Nephron (organoid): ENCODE results near the gene MPC1.
A peak's percentile ranks its signal among the peaks of the same experiment; 100 is the strongest.
"Not testable (repeated sequence)": the region's sequence is repeated elsewhere in the genome, so short reads cannot be mapped to it uniquely, and the experiment has no call there.

Experiments used
- H3K27ac Mint-ChIP-seq, 3 experiments: 2 replicates each; pipeline ENCODE4 v1.8.0; 2020; ENCODE audit warnings: mixed read lengths in 3 of 3, mild to moderate bottlenecking in 2 of 3, moderate library complexity in 1 of 3
- H3K27me3 Mint-ChIP-seq: 2 replicates; pipeline ENCODE4 v1.8.0; 2021; ENCODE audit warnings: low read depth, mild to moderate bottlenecking, moderate library complexity, mixed read lengths
- H3K36me3 Mint-ChIP-seq: 2 replicates; pipeline ENCODE4 v1.8.0; 2020; ENCODE audit warnings: low read depth, mixed read lengths
- H3K4me1 Mint-ChIP-seq: 2 replicates; pipeline ENCODE4 v1.8.0; 2020; ENCODE audit warnings: mixed read lengths
- H3K4me3 Mint-ChIP-seq, 3 experiments: 2 replicates each; pipeline ENCODE4 v1.8.0; 2020; ENCODE audit warnings: mild to moderate bottlenecking in 3 of 3, mixed read lengths in 3 of 3, moderate library complexity in 2 of 3
- H3K9me3 Mint-ChIP-seq: 2 replicates; pipeline ENCODE4 v1.8.0; 2020; ENCODE audit warnings: mixed read lengths
- TF ChIP-seq, protein P1 (sequence below), 3 experiments: fragments of 200-600 bp; sonication (generic); IDR thresholded peaks; one replicate each; pipeline ENCODE4 v1.5.0; 2021; ENCODE audit warnings: antibody characterized with exemption in 3 of 3; ENCODE audit not compliant: unreplicated experiment in 3 of 3

The MPC1 gene

DNA sequence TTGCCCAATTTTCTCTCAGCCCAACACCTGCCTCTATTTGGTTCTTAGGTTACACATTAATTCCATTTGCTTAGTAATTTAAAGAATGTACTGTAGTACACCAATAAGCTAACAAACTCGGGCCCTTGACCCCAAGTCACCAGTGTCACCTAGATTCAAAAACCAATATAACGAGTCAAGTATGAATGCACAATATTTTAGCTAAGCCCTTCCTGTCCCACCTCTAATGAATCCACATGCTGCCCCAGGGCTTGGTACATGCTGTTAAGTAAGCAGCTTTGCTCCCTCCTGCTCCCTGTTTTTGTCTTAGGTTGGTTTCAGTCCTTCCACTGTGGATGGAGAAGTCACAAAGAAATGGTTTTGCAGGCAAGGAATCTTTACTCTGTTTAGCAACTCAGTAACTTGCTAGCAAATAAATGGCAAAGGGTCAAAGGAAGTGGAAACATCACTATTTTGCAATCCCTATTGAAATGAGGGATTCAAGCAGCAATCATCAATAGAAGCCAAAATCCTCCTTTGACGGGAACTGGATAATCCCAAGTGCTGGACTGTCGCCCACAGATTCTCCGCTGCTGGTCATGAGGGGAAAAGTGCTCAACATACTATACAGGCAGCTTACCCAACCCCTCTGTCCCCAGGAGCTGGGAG is 5.0 kb upstream of the MPC1 start:
- Mint-ChIP-seq H3K27ac (peak overlapping the region in 2 of 3 experiments; percentile 29 to 85), H3K27me3 (no peaks in the 10 kb centered on the region), H3K9me3 (no peaks in the 10 kb centered on the region), H3K36me3 (no peaks in the 10 kb centered on the region), H3K4me3 (peak overlapping the region in 1 of 3 experiments; percentile 29), H3K4me1 (peaks cover 6% of the 10 kb centered on the region)
- TF ChIP-seq, protein P1, sequence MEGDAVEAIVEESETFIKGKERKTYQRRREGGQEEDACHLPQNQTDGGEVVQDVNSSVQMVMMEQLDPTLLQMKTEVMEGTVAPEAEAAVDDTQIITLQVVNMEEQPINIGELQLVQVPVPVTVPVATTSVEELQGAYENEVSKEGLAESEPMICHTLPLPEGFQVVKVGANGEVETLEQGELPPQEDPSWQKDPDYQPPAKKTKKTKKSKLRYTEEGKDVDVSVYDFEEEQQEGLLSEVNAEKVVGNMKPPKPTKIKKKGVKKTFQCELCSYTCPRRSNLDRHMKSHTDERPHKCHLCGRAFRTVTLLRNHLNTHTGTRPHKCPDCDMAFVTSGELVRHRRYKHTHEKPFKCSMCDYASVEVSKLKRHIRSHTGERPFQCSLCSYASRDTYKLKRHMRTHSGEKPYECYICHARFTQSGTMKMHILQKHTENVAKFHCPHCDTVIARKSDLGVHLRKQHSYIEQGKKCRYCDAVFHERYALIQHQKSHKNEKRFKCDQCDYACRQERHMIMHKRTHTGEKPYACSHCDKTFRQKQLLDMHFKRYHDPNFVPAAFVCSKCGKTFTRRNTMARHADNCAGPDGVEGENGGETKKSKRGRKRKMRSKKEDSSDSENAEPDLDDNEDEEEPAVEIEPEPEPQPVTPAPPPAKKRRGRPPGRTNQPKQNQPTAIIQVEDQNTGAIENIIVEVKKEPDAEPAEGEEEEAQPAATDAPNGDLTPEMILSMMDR (IDR thresholded peaks at IDR 0.05; ENCODE audit: unreplicated experiment in 3 of 3): no peak

DNA sequence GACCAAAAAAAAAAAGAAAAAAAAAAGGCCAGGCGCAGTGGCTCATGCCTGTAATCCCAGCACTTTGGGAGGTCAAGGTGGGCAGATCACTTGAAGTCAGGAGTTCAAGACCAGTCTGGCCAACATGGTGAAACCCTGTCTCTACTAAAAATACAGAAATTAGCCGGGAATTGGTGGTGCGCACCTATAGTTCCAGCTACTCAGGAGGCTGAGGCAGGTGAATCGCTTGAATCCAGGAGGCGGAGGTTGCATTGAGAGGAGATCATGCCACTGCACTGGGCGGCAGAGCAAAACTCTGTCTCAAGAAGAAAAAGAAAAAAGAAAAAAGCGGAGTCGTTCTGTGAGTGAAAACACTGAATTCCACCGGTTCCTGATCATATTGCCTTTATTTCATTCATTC is 4.4 kb upstream of the MPC1 start:
- H3K4me1 Mint-ChIP-seq, H3K36me3 Mint-ChIP-seq, H3K4me3 Mint-ChIP-seq, H3K27me3 Mint-ChIP-seq, H3K9me3 Mint-ChIP-seq: not testable (repeated sequence)
- H3K27ac Mint-ChIP-seq: peak overlapping the region in 1 of 3 experiments; percentile 85

DNA sequence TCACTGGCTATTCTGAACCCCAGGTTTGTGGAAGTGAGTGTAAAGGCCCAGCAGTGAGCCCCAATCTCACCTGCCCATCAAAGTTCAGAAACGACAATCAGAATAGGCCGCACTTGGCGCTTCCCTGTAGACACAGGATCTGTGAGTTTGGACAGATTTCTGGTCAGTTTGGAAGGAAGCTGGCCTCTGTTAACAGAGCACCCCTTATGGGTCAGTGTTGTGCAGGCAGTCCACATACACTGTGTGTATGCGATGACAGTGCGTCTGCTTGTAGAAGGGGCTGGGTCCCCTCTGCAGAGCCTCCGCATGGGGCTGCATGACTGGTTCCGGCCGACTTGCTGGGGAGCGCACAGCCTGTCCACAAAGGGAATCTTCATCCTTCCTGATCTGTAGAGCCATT is 3.4 kb upstream of the MPC1 start:
- peak overlapping the region in 1 of 3 experiments; percentile 85 for H3K27ac Mint-ChIP-seq
- no peaks in the 10 kb centered on the region for H3K9me3 Mint-ChIP-seq
- no peaks in the 10 kb centered on the region for H3K27me3 Mint-ChIP-seq
- no peaks in the 10 kb centered on the region for H3K36me3 Mint-ChIP-seq
- TF ChIP-seq, protein P1 (IDR thresholded peaks at IDR 0.05; ENCODE audit: unreplicated experiment in 3 of 3): no peak
- no peak overlapping the region for H3K4me3 Mint-ChIP-seq
- peaks cover 11% of the 10 kb centered on the region for H3K4me1 Mint-ChIP-seq

DNA sequence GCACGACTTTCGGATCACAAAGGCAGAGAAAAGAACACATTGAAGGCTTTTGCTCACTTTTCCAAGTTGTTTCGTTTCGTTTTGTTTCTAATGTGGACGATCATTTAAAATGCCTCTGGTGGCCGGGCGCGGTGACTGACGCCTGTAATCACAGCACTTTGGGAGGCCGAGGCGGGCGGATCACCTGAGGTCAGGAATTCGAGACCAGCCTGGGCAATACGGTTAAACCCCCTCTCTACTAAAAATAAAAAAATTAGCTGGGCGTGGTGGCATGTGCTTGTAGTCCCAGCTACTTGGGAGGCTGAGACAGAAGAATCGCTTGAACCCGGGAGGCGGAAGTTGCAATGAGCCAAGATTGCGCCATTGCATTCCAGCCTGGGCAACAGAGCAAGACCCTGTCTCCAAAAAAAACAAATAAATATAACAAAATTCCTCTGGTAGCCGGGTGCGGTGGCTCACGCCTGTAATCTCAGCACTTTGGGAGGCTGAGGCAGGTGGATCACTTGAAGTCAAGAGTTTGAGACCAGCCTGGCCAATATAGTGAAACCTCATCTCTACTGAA is 1.1 kb upstream of the MPC1 start:
- not testable (repeated sequence) for H3K36me3 Mint-ChIP-seq, H3K27me3 Mint-ChIP-seq, H3K9me3 Mint-ChIP-seq
- Mint-ChIP-seq H3K4me3 (peak overlapping the region; percentile 85 to 94 (median 91)), H3K27ac (peak overlapping the region; percentile 88 to 98 (median 95)), H3K4me1 (peaks cover 12% of the 10 kb centered on the region)
- TF ChIP-seq, protein P1 (IDR thresholded peaks at IDR 0.05; ENCODE audit: unreplicated experiment in 3 of 3): peak; percentile 22 to 41 (median 25)

DNA sequence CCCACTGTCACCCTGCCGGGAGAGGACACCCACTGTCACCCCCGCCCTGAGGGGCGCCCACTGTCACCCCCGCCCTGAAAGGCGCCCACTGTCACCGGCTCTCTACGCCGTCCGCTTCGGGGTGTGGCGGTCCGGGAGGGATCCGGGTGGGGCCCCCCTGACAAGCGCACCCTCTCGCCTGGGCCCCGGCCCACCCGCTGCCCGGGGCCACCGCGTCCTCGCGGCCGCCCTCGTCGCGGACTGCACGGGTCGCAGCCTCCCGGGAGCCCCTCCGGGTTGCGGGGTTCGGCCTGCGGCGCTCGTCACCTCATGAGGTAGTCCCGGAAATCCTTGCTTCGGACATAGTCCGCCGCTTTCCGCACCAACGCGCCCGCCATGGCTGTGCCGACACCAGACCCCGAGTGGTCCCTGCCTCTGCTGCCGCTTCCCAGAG is 224 bp downstream of the MPC1 start:
- H3K4me3 Mint-ChIP-seq: peak overlapping the region; percentile 92 to 97 (median 94)
- TF ChIP-seq, protein P1 (IDR thresholded peaks at IDR 0.05; ENCODE audit: unreplicated experiment in 3 of 3): no peak
- peaks cover 11% of the 10 kb centered on the region for H3K4me1 Mint-ChIP-seq
- no peaks in the 10 kb centered on the region for H3K9me3 Mint-ChIP-seq
- H3K27ac Mint-ChIP-seq: no peak overlapping the region
- no peaks in the 10 kb centered on the region for H3K27me3 Mint-ChIP-seq
- H3K36me3 Mint-ChIP-seq: no peaks in the 10 kb centered on the region

DNA sequence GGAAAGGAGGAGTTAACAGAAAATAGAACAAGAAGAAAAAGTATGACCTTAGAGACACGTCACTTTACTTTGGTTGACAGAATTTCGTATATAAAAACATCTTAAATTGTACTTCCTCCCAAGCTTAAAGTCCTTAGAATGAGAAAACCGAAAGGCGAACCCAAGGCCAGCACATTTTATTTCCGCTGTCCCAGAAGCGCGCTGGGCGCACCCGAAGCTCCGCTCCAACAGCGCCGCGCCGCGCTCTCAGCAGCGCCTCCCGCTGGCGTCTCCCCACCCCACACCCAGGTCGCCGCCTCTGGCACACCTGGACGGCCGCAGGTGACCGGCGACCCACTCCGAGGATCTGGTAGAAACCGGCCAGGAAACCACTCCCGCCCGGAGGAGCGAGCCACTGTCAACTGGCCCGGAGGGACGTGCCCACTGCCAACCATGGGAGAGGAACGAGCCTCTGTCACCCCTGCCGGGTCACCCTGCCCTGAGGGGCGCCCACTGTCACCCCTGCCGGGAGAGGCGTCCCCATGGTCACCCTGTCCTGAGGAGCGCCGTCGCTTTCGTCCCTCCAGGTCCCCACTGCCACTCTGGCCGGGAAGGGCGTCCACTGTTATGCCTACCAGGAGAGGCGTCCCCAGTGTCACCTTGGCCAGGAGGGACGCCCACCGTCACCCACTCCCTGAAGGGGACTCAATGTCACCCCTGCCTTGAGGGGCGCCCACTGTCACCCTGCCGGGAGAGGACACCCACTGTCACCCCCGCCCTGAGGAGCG is 824 bp downstream of the MPC1 start:
- H3K9me3 Mint-ChIP-seq: no peaks in the 10 kb centered on the region
- peak overlapping the region; percentile 92 to 97 (median 94) for H3K4me3 Mint-ChIP-seq
- H3K36me3 Mint-ChIP-seq: no peaks in the 10 kb centered on the region
- H3K27ac Mint-ChIP-seq: peak overlapping the region; percentile 20 to 82 (median 76)
- H3K27me3 Mint-ChIP-seq: no peaks in the 10 kb centered on the region
- peaks cover 10% of the 10 kb centered on the region for H3K4me1 Mint-ChIP-seq
- TF ChIP-seq, protein P1 (IDR thresholded peaks at IDR 0.05; ENCODE audit: unreplicated experiment in 3 of 3): peak; percentile 73 to 88 (median 75)
